Central memory CD8-positive, alpha-beta T cell (primary cell): ENCODE results near the gene MAPK1.
A peak's percentile ranks its signal among the peaks of the same experiment; 100 is the strongest.
"Not testable (repeated sequence)": the region's sequence is repeated elsewhere in the genome, so short reads cannot be mapped to it uniquely, and the experiment has no call there.

Experiments used
- ATAC-seq: fragments of 150-1000 bp; cut with Tn5 transposase; replicated peaks from 2 replicates; pipeline ENCODE4 v1.10.0; 2022; ENCODE audit warnings: mild to moderate bottlenecking, moderate FRiP score, moderate number of reproducible peaks; ENCODE audit not compliant: poor library complexity, severe bottlenecking; ENCODE audit errors: extremely low read depth
- DNase-seq, 2 donors: peaks; one replicate each; pipeline ENCODE4 v3.0.0; 2021; ENCODE audit warnings: low spot score in 2 of 2
- H3K27ac Mint-ChIP-seq: one replicate; pipeline ENCODE4 v1.8.0; 2022; ENCODE audit warnings: low read depth, mild to moderate bottlenecking, moderate library complexity, mixed read lengths
- H3K27me3 Mint-ChIP-seq: one replicate; pipeline ENCODE4 v1.8.0; 2022; ENCODE audit warnings: mixed read lengths
- H3K36me3 Mint-ChIP-seq: one replicate; pipeline ENCODE4 v1.8.0; 2022; ENCODE audit warnings: mild to moderate bottlenecking, moderate library complexity, mixed read lengths; ENCODE audit not compliant: insufficient read depth
- H3K4me1 Mint-ChIP-seq: one replicate; pipeline ENCODE4 v1.8.0; 2022; ENCODE audit warnings: mixed read lengths
- H3K4me3 Mint-ChIP-seq: one replicate; pipeline ENCODE4 v1.8.0; 2022; ENCODE audit warnings: mild to moderate bottlenecking, moderate library complexity, mixed read lengths
- H3K9me3 Mint-ChIP-seq: one replicate; pipeline ENCODE4 v1.8.0; 2022; ENCODE audit warnings: mixed read lengths

The MAPK1 gene

DNA sequence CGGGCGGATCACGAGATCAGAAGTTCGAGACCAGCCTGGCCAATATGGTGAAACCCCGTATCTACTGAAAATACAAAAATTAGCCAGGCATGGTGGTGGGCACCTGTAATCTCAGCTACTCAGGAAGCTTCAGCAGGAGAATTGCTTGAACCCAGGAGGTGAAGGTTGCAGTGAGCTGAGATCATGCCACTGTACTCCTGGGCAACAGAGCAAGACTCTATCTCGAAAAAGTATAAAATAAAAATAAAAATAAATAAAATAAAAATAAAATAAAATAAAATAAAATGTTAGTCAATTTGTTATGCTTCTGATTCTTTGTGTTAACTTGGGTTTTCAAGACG is 66.2 kb downstream of the MAPK1 start:
- not testable (repeated sequence) for H3K4me3 Mint-ChIP-seq, H3K27ac Mint-ChIP-seq, ATAC-seq, H3K9me3 Mint-ChIP-seq, DNase-seq, H3K27me3 Mint-ChIP-seq
- peaks cover 22% of the 10 kb centered on the region for H3K4me1 Mint-ChIP-seq
- H3K36me3 Mint-ChIP-seq = peaks cover 61% of the 10 kb centered on the region

- H3K27me3 Mint-ChIP-seq = no peaks in the 10 kb centered on the region
- no peaks in the 10 kb centered on the region for H3K9me3 Mint-ChIP-seq
- H3K27ac Mint-ChIP-seq = no peak overlapping the region
- no peak for ATAC-seq
- DNase-seq = no peak
- H3K36me3 Mint-ChIP-seq = peaks cover 60% of the 10 kb centered on the region
- H3K4me1 Mint-ChIP-seq = peaks cover 23% of the 10 kb centered on the region
- no peak overlapping the region for H3K4me3 Mint-ChIP-seq
Observed at GRCh38 chr22:21800552-21801303, 66.7 kb downstream of the MAPK1 start.

DNA sequence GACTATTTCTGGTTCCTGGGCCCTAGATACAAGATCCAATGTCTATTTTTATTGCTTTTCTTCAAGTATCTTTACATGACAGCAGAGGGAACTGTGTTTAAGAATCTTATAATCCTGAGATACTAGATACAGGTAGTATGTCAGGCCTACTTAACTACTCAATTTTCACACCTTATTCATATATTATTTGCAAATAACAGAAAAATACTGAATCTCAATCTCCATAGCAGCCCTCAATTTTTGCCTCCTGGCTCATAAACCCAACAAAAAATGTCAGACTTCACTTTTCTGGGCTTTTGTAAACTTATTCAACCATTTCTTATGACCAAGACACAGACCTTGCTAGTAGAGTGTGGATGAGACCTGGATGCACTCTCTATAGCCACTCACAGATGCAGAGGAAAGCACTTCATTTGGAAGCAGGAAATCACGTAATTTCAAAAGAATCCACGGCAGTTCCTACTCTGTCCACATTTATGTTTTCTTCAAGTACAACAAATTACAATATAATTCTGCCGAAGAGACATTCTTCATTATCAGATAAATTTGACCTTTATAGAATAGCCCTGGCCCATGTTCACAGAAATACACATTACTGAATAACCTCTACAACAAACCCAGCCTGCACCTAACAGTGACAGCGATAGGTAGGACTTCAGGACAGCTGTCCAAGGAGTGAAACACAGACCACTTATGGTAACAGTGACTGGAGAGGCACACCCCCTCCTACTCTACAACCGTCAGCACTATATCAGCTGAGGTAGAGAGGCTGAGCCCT is 69.8 kb downstream of the MAPK1 start:
- peaks cover 13% of the 10 kb centered on the region for H3K4me1 Mint-ChIP-seq
- no peaks in the 10 kb centered on the region for H3K9me3 Mint-ChIP-seq
- ATAC-seq (no peak), DNase-seq (no peak)
- H3K27ac Mint-ChIP-seq = no peak overlapping the region
- peaks cover 45% of the 10 kb centered on the region for H3K36me3 Mint-ChIP-seq
- no peak overlapping the region for H3K4me3 Mint-ChIP-seq
- H3K27me3 Mint-ChIP-seq = no peaks in the 10 kb centered on the region

DNA sequence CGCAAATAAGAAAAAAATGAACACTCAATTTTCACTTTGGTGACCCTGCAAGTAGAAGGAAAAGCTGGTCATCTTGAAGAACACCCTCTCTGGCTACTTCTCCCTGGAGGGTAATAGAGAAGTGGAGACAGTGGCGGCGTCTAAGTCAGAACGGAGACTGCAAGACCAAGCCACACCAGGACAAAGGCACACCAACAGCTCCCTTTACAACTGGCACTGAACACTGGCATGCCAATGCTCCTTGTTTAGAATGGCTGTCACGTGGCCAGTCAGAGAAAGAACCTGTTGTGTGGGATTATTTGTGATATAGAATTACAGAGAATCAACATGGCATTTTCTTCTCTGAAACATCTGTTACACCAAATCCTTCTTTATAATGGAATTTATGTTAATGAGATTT is 70.6 kb downstream of the MAPK1 start:
- H3K9me3 Mint-ChIP-seq = no peaks in the 10 kb centered on the region
- peaks cover 43% of the 10 kb centered on the region for H3K36me3 Mint-ChIP-seq
- H3K4me3 Mint-ChIP-seq = no peak overlapping the region
- no peaks in the 10 kb centered on the region for H3K27me3 Mint-ChIP-seq
- ATAC-seq = no peak
- peaks cover 10% of the 10 kb centered on the region for H3K4me1 Mint-ChIP-seq
- H3K27ac Mint-ChIP-seq = peak overlapping the region; percentile 23
- no peak for DNase-seq

- no peaks in the 10 kb centered on the region for H3K27me3 Mint-ChIP-seq
- no peaks in the 10 kb centered on the region for H3K9me3 Mint-ChIP-seq
- DNase-seq (no peak), ATAC-seq (no peak)
- peaks cover 43% of the 10 kb centered on the region for H3K36me3 Mint-ChIP-seq
- peaks cover 16% of the 10 kb centered on the region for H3K4me1 Mint-ChIP-seq
- no peak overlapping the region for H3K4me3 Mint-ChIP-seq
- H3K27ac Mint-ChIP-seq = peak overlapping the region; percentile 23
Observed at GRCh38 chr22:21796231-21796630, 71.2 kb downstream of the MAPK1 start.

DNA sequence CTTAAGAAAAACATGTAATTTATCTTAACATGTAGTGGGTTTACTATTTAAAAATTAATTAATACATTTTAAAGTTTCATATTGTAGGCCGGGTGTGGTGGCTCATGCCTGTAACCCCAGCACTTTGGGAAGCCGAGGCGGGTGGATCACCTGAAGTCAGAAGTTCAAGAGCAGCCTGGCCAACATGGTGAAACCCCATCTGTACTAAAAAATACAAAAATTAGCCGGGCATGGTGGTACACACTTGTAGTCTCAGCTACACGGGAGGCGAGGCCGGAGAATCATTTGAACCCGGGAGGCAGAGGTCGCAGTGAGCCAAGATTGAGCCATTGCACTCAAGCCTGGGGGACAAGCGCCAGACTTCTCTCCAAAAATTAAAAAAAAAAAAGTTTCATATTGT is 73.7 kb downstream of the MAPK1 start:
- peaks cover 33% of the 10 kb centered on the region for H3K36me3 Mint-ChIP-seq
- not testable (repeated sequence) for ATAC-seq, H3K9me3 Mint-ChIP-seq, H3K4me3 Mint-ChIP-seq, H3K27me3 Mint-ChIP-seq, DNase-seq, H3K27ac Mint-ChIP-seq
- H3K4me1 Mint-ChIP-seq = peaks cover 16% of the 10 kb centered on the region

DNA sequence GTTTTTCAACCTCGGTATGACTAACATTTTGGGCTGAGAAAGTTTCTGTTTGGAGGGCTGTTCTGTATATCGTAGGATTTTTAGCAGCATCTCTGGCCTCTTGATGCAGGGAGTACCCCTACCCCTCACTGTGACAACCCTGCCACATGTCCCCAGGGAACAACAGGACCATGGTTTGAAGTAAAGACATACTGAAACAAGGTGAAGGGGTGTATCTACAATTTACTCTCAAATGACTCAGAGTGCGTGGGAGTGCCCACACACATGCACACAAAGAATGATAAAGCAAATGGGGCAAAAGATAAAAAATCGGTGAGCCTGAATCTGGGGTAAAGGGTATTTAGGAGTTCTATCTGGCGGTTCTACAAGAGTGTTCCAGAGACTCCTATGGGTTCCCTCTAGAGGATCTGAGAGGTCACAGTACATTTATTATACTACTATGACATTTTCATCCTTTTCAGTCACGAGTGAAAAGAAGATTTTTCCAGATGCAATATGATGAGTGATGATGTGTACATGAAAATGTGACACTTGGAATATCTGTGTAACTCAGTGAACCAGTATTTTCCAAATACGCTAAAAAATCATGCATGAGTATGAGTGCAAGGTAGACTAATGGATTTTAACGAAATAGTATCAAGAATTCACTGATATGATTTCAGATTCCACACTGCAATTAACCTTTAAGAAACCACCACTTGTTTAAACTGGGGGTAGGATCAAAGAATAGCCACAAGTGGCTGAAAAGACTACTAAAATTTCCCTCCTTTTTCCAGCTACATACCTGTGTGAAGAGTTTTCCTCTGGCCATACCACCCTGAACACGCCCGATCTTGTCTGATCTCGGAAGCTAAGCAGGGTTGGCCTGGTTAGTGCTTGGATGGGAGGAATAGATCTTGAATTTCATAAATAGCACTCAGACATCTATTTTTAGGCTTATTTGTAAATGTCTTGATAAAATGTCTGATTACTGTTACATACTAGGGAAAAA is 75.5 kb downstream of the MAPK1 start:
- no peak for ATAC-seq
- Mint-ChIP-seq H3K4me3 (no peak overlapping the region), H3K27me3 (no peaks in the 10 kb centered on the region), H3K36me3 (peaks cover 38% of the 10 kb centered on the region), H3K4me1 (peaks cover 16% of the 10 kb centered on the region), H3K27ac (no peak overlapping the region), H3K9me3 (no peaks in the 10 kb centered on the region)
- no peak for DNase-seq

DNA sequence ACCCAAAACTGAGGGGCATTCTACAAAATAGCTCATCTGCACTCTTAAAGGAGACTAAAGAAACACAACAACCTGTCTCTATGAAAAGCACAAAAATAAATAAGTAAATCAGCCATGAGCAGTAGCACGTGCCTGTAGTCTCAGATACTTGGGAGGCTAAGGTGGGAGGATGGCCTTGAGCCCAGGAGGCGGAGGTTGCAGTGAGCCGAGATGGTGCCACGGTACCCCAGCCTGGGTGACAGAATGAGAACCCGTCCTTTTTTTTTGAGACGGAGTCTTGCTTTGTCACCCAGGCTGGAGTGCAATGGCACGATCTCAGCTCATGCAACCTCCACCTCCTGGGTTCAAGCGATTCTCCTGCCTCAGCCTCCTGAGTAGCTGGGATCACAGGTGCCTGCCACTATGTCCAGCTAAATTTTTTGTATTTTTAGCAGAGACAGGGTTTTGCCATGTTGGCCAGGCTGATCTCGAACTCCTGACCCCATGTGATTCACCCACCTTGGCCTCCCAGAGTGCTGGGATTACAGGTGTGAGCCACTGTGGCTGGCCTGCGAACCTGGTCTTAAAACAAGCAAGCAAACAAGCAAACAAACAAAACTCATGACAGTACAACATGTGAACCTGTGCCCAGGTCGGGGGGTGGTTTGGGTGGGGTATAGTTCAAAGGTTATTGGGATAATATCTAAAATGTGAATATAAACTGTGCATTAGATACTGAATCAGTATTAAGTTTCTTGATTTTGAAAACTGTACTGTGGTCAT is 76.4 kb downstream of the MAPK1 start:
- H3K4me1 Mint-ChIP-seq, H3K9me3 Mint-ChIP-seq, H3K27me3 Mint-ChIP-seq, H3K4me3 Mint-ChIP-seq, DNase-seq, H3K27ac Mint-ChIP-seq, ATAC-seq: not testable (repeated sequence)
- peaks cover 36% of the 10 kb centered on the region for H3K36me3 Mint-ChIP-seq

DNA sequence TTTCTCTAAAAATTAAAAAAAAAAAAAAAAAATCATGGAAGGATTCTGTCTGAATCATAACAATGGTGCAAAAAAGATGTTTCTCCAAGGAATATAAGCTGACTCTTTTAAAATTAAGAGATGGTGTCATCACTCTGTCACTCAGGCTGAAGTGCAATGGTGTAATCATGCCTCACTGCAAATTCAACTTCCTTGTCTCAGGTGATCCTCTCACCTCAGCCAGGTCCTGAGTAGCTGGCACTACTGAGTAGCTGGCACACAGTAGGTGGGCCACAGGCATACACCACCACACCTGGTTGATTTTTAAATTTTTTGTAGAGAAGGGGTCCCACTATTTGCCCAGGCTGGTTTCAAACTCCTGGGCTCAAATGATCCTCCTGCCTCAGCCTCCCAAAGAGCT is 77.1 kb downstream of the MAPK1 start:
- H3K4me1 Mint-ChIP-seq = peaks cover 14% of the 10 kb centered on the region
- no peaks in the 10 kb centered on the region for H3K27me3 Mint-ChIP-seq
- no peak overlapping the region for H3K27ac Mint-ChIP-seq
- H3K36me3 Mint-ChIP-seq = peaks cover 37% of the 10 kb centered on the region
- H3K9me3 Mint-ChIP-seq = no peaks in the 10 kb centered on the region
- no peak overlapping the region for H3K4me3 Mint-ChIP-seq
- no peak for DNase-seq
- ATAC-seq = no peak

GRCh38 chr22:21787565-21787964 is 79.9 kb downstream of the MAPK1 start:
- peak overlapping the region; percentile 82 for H3K27ac Mint-ChIP-seq
- peaks cover 39% of the 10 kb centered on the region for H3K36me3 Mint-ChIP-seq
- not testable (repeated sequence) for H3K4me3 Mint-ChIP-seq, H3K9me3 Mint-ChIP-seq, H3K27me3 Mint-ChIP-seq, ATAC-seq, DNase-seq
- peaks cover 14% of the 10 kb centered on the region for H3K4me1 Mint-ChIP-seq

DNA sequence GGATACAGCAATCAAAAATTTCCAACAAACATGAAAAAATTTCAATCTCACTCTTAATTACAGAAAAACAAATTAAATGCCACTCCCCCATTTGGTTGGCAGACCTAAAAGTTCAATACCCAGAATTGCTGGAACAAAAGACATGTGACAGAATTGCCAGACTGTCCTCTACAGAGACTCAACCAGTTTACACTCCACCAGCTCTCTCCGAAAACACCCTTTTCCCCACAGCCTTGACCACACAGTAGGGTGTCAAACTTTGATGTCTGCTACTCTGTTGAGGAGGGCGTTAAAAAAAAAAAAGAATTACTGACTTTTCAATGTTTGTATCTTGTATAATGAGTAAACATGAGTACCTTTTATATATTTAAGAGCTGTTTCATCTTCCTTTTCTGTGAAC is 87.2 kb downstream of the MAPK1 start:
- Mint-ChIP-seq H3K4me1 (peaks cover 24% of the 10 kb centered on the region), H3K27ac (peak overlapping the region; percentile 68), H3K9me3 (no peaks in the 10 kb centered on the region), H3K36me3 (peaks cover 22% of the 10 kb centered on the region), H3K4me3 (peak overlapping the region; percentile 48), H3K27me3 (no peaks in the 10 kb centered on the region)
- ATAC-seq = peak; percentile 77
- no peak for DNase-seq

- Mint-ChIP-seq H3K27me3 (no peaks in the 10 kb centered on the region), H3K4me3 (no peak overlapping the region), H3K9me3 (no peaks in the 10 kb centered on the region), H3K27ac (no peak overlapping the region), H3K4me1 (peaks cover 24% of the 10 kb centered on the region), H3K36me3 (peaks cover 22% of the 10 kb centered on the region)
- ATAC-seq (no peak), DNase-seq (no peak)
Observed at GRCh38 chr22:21779444-21779843, 88.0 kb downstream of the MAPK1 start.
